ENCODE measurements around the gene CPLX3. TPM values are rescaled to one million over a fixed set of nuclear protein-coding genes. Genes with fewer than 3 reads are reported as not detected.

The CPLX3 gene
- total RNA-seq, 4 donors from 2014 or later: not detected

DNA sequence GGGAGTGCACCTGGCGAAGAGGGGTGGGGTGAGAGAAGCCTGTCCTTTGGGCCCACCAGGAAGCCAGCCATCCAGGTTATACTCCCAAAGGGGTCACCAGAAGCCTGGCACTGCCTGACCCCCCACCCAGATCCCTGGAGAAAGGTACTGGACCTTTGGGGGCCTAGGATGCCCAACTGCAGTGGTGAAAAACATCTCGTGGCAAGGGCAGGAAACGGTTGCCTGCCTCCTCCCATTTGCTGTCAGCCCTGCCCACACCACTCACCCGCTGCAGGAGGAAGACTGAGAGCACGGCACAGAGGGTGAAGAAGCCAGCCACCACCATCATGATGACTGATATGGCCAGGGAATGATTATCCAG, 18.8 kb downstream of the CPLX3 start:
- Histone ChIP-seq H3K9me3 (no peaks in the 10 kb centered on the region), H3K27ac (no peak overlapping the region), H3K36me3 (no peaks in the 10 kb centered on the region), H3K4me1 (peaks cover 0 to 17% of the 10 kb centered on the region in 2 donors), H3K4me3 (no peak overlapping the region), H3K27me3 (no peaks in the 10 kb centered on the region)
- no peak for TF ChIP-seq CTCF (IDR thresholded peaks at IDR 0.05)
- TF ChIP-seq POLR2A (IDR thresholded peaks at IDR 0.05): no peak
- intact Hi-C loops (cut with DNase I; ENCODE audit: low total_unique reads): no loop called here
- no peak for DNase-seq

- no peaks in the 10 kb centered on the region for H3K36me3 ChIP-seq
- peaks cover 0 to 17% of the 10 kb centered on the region in 2 donors for H3K4me1 ChIP-seq
- intact Hi-C loops (cut with DNase I; ENCODE audit: low total_unique reads): no loop called here
- H3K9me3 ChIP-seq: no peaks in the 10 kb centered on the region
- no peak overlapping the region for H3K4me3 ChIP-seq
- DNase-seq: no peak
- TF ChIP-seq CTCF (IDR thresholded peaks at IDR 0.05) (no peak), POLR2A (IDR thresholded peaks at IDR 0.05) (no peak)
- no peaks in the 10 kb centered on the region for H3K27me3 ChIP-seq
- H3K27ac ChIP-seq: no peak overlapping the region
Measured at GRCh38 chr15:74845581-74845980, 19.2 kb downstream of the CPLX3 start.

GRCh38 chr15:74847432-74847831, 21.0 kb downstream of the CPLX3 start:
- H3K4me1 ChIP-seq: peaks cover 0 to 9% of the 10 kb centered on the region in 2 donors
- DNase-seq: no peak
- H3K4me3 ChIP-seq: no peak overlapping the region
- TF ChIP-seq CTCF (IDR thresholded peaks at IDR 0.05) (no peak), POLR2A (IDR thresholded peaks at IDR 0.05) (no peak)
- H3K36me3 ChIP-seq: no peaks in the 10 kb centered on the region
- no peaks in the 10 kb centered on the region for H3K27me3 ChIP-seq
- intact Hi-C loops (cut with DNase I; ENCODE audit: low total_unique reads): no loop called here
- H3K27ac ChIP-seq: no peak overlapping the region
- H3K9me3 ChIP-seq: no peaks in the 10 kb centered on the region

DNA sequence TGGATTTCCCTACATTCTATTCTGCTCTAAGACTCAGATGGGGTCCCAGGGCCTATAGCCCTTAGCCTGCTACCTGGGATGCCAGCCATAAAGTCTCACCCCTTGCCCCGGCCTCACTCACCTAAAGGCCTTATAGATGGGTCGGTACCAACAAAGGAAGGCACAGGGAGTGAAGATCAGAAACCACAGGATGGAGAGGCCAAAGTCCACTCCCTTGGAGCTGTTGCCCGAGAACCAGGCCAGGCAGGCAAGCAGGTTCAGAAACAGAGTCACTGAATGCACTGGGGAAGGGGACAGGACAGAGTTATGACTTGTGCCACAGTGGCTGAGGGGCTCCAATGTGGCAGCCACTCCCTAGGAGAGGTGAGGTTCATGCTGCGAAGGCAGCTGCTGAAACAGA, 24.0 kb downstream of the CPLX3 start:
- DNase-seq: no peak
- intact Hi-C loops (cut with DNase I; ENCODE audit: low total_unique reads): no loop called here
- no peak for TF ChIP-seq CTCF (IDR thresholded peaks at IDR 0.05)
- no peak for TF ChIP-seq POLR2A (IDR thresholded peaks at IDR 0.05)
- Histone ChIP-seq H3K27me3 (no peaks in the 10 kb centered on the region), H3K4me1 (no peaks in the 10 kb centered on the region), H3K4me3 (no peak overlapping the region), H3K9me3 (no peaks in the 10 kb centered on the region), H3K27ac (no peak overlapping the region), H3K36me3 (no peaks in the 10 kb centered on the region)

DNA sequence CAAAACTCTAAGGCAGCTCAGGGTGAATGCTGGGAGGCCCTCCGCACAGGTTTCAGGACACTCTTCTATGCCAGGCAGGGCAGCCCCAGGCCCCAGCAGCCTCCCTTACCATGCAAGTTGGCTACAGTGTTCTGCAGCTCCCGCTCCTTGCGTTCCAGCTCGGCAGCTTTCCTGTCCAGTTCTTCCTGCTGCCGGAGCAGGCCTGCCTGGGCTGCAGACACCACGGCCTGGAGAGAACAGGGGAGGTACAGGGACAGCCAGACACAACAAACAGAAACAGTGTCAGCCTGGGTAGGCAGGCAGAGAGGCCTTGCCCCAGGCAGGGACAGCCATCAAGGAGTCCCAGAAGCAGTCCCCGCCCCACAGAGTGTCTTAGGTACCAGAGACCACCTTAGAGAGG, 25.5 kb downstream of the CPLX3 start:
- DNase-seq: no peak
- intact Hi-C loops (cut with DNase I; ENCODE audit: low total_unique reads): no loop called here
- H3K4me1 ChIP-seq: no peaks in the 10 kb centered on the region
- H3K27ac ChIP-seq: no peak overlapping the region
- no peak overlapping the region for H3K4me3 ChIP-seq
- H3K36me3 ChIP-seq: no peaks in the 10 kb centered on the region
- H3K27me3 ChIP-seq: no peaks in the 10 kb centered on the region
- H3K9me3 ChIP-seq: no peaks in the 10 kb centered on the region
- no peak for TF ChIP-seq CTCF (IDR thresholded peaks at IDR 0.05)
- TF ChIP-seq POLR2A (IDR thresholded peaks at IDR 0.05): no peak

Measured in uterus (tissue), 4 donors.